Fibroblast of mammary gland (primary cell): ENCODE data around the gene SLC15A3.

Experiments used
- DNase-seq: peaks from one replicate; pipeline ENCODE4 v3.0.0-alpha.2; 2010; ENCODE audit warnings: low read depth
- H3K4me3 ChIP-seq: 2 replicates; pipeline ENCODE4 v1.5.1; 2011; ENCODE audit warnings: low read depth, mild to moderate bottlenecking, low read length, moderate library complexity; ENCODE audit not compliant: control insufficient read depth
- CTCF ChIP-seq: conservative IDR thresholded peaks from 2 replicates; pipeline ENCODE4 v1.5.1; 2011; ENCODE audit warnings: low read depth, low read length, inconsistent platforms; ENCODE audit not compliant: control insufficient read depth, insufficient read depth

Gene SLC15A3

GRCh38 chr11:60933416-60934123, 18.4 kb downstream of the SLC15A3 start:
- H3K4me3 ChIP-seq: no peak overlapping the region
- DNase-seq: no peak
- no peak for TF ChIP-seq CTCF

- H3K4me3 ChIP-seq: no peak overlapping the region
- no peak for DNase-seq
- no peak for TF ChIP-seq CTCF
Observed at GRCh38 chr11:60932605-60933356, 19.2 kb downstream of the SLC15A3 start.

DNA sequence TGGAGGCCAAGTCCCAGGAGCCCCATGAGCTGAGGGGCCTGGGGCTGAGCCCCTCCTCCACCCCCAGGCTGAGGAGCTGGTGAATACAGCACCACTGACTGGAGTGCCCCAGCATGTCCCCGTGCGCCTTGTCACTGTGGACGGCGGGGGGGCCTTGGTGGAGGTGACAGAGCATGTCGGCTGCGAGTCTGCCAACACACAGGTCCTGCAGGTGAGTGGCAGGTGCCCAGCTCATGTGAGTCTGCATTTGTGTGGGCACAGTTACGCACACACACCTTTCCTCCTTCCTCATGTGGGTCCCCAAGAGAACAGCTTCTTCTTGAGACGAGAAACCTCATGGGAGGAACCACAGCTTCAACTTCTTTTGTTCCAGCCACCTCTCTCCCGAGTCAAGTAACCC, 20.1 kb downstream of the SLC15A3 start:
- no peak for DNase-seq
- TF ChIP-seq CTCF: no peak
- H3K4me3 ChIP-seq: no peak overlapping the region

- DNase-seq: no peak
- TF ChIP-seq CTCF: no peak
- no peak overlapping the region for H3K4me3 ChIP-seq
Observed at GRCh38 chr11:60930394-60930793, 21.6 kb downstream of the SLC15A3 start.

DNA sequence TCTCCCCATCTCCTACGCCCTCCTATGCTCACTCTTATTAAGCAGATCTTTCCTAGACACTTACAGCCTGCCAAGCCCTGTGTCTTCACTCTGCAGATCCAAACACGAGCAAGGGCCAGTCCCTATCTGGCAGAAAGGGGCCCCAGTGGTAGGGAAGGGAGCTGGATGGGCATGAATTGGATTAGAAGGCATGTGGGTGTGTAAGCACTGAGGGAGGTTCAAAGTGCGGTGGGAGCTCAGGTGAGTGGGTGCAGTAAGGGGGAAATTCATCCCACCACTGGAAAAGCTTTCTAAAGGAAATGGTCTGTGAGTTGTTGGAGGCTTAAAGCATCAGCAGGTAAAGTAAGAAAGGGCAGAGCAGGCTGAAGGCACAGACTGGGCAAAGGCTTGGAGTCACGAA, 22.2 kb downstream of the SLC15A3 start:
- no peak for TF ChIP-seq CTCF
- H3K4me3 ChIP-seq: no peak overlapping the region
- no peak for DNase-seq

GRCh38 chr11:60928563-60929001, 23.4 kb downstream of the SLC15A3 start:
- DNase-seq: no peak
- no peak overlapping the region for H3K4me3 ChIP-seq
- no peak for TF ChIP-seq CTCF

- H3K4me3 ChIP-seq: no peak overlapping the region
- no peak for DNase-seq
- no peak for TF ChIP-seq CTCF
Observed at GRCh38 chr11:60927600-60927999, 24.4 kb downstream of the SLC15A3 start.
